Coronary artery (tissue), 2 donors: Measurements from ENCODE around the gene FLRT1.

ENCODE experiments used
- DNase-seq: peaks from one replicate; pipeline ENCODE4 v3.0.0-alpha.2; 2017; ENCODE audit warnings: low spot score
- H3K27ac ChIP-seq, 2 donors: fragments of 200-600 bp; sonication (generic); one replicate each; pipeline ENCODE4 v1.5.1; 2016 to 2019
- H3K4me3 ChIP-seq: fragments of 200-600 bp; sonication (generic); 2 replicates; pipeline ENCODE4 v1.5.1; 2016; ENCODE audit warnings: mild to moderate bottlenecking, moderate library complexity
- TF ChIP-seq, protein P1 (sequence below): fragments of 200-600 bp; sonication (generic); IDR thresholded peaks from one replicate; pipeline ENCODE4 v1.5.1; 2019; ENCODE audit warnings: antibody characterized with exemption

FLRT1 gene, protein sequence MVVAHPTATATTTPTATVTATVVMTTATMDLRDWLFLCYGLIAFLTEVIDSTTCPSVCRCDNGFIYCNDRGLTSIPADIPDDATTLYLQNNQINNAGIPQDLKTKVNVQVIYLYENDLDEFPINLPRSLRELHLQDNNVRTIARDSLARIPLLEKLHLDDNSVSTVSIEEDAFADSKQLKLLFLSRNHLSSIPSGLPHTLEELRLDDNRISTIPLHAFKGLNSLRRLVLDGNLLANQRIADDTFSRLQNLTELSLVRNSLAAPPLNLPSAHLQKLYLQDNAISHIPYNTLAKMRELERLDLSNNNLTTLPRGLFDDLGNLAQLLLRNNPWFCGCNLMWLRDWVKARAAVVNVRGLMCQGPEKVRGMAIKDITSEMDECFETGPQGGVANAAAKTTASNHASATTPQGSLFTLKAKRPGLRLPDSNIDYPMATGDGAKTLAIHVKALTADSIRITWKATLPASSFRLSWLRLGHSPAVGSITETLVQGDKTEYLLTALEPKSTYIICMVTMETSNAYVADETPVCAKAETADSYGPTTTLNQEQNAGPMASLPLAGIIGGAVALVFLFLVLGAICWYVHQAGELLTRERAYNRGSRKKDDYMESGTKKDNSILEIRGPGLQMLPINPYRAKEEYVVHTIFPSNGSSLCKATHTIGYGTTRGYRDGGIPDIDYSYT

GRCh38 chr11:64035576-64035975, at the start of gene FLRT1:
FLRT1 (plus strand) TSS chr11:64035931; CDS start chr11:64116268, 80,337 bp downstream.
- DNase-seq = no peak
- peak within 1 kb of the TSS in 1 of 2 donors; percentile 1 for H3K27ac ChIP-seq

DNA sequence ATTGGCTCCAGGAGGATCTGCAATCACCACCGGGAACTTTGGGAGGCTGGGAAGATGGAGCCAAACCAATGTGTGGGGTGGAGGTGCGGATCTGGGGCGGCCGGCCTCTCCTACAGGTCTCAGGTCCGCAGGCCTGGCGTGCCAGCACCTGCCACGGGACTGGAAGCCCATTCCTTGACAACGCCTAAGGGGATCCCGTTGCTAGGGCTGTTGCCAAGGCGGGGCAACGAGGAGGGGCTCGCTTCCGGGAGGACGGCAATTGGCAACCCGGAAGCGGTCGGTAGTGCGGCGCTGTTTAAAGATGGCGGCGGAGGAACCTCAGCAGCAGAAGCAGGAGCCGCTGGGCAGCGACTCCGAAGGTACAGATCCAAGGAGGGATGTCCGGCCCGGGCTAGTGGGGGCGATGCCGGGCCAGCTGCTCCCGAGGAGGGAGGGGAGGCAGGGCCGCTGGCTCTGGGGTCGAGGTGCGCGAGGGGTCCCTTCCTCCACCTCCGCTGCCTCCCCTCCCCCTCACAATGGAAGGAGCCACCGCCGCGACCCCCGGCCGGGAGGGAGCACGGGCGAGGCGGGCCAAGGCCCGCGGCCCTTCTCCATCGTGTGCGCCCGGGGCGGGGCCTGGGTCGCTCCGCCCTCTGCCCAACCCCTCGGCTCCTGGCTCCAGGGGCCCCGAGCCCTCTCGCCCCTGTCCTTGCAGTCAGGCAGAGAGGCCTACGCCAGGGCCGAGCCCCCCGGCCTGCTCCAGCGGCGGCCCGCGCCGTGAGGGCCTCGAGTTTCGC, 49.4 kb upstream of the FLRT1 start, which contains the start of gene OTUB1:
OTUB1 (plus strand) TSS at position 283 of the 776 bp plus-strand sequence; CDS start at position 302, 19 bp downstream.
- peak; percentile 94 for DNase-seq
- TF ChIP-seq, protein P1, sequence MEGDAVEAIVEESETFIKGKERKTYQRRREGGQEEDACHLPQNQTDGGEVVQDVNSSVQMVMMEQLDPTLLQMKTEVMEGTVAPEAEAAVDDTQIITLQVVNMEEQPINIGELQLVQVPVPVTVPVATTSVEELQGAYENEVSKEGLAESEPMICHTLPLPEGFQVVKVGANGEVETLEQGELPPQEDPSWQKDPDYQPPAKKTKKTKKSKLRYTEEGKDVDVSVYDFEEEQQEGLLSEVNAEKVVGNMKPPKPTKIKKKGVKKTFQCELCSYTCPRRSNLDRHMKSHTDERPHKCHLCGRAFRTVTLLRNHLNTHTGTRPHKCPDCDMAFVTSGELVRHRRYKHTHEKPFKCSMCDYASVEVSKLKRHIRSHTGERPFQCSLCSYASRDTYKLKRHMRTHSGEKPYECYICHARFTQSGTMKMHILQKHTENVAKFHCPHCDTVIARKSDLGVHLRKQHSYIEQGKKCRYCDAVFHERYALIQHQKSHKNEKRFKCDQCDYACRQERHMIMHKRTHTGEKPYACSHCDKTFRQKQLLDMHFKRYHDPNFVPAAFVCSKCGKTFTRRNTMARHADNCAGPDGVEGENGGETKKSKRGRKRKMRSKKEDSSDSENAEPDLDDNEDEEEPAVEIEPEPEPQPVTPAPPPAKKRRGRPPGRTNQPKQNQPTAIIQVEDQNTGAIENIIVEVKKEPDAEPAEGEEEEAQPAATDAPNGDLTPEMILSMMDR = no peak
- H3K27ac ChIP-seq = peak within 1 kb of the TSS; percentile 73 to 90
- H3K4me3 ChIP-seq = peak within 1 kb of the TSS; percentile 88

More at GRCh38 chr11:64035576-64035975, at the start of gene FLRT1:
- H3K4me3 ChIP-seq = peak within 1 kb of the TSS; percentile 66
- TF ChIP-seq, protein P1 = no peak

DNA sequence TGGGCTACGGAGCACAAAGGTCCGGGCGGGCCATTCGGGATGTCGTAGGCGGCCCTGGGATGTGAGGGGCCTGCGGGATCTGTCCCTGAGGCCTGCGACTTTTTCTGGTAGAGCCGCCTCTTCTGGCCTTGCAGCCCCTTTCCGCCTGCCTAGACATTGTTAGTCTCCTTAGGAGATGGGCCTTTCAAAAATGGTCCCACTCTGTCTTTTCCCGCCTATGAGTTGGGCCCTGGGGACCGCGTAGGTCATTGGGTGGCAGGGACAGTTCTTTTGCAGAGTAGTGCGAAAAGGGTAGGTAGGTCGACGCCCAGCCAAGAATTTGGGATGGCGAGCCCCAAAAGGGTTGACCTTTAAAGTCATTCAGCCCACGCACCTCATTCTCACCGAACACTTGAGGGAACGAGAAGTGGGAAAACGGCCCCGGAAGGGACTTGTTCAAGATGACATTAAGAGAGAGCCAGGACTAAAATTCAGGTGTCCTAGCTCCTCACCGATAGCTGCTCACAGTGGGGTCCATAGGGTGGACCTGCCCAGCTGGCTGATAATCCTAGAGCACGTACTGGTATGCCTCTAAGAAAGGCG, 48.7 kb upstream of the FLRT1 start:
- peak overlapping the region; percentile 73 to 90 for H3K27ac ChIP-seq
- TF ChIP-seq, protein P1 = no peak
- no peak for DNase-seq
- peak overlapping the region; percentile 88 for H3K4me3 ChIP-seq

DNA sequence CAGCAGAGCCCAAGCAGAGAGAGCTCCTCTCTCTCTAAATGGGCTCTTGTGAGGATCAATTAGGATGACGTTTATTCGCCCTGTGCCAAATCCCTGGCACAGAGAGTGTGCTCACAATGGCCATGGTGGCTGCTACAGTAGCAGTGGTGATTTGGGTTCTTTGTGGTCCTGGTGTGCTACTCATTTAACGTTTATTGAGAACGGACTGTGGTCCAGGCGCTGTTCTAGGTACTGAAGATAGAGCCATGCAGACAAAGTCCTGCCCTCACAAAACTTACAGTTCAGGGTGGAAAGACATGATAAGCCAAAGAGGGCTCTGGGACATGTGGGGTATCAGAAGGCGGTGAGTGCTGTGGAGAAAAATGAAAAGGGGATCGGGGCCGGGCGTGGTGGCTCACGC, 44.2 kb upstream of the FLRT1 start:
- no peak for DNase-seq
- Histone ChIP-seq H3K4me3 (no peak overlapping the region), H3K27ac (no peak overlapping the region)
- TF ChIP-seq, protein P1 = no peak

DNA sequence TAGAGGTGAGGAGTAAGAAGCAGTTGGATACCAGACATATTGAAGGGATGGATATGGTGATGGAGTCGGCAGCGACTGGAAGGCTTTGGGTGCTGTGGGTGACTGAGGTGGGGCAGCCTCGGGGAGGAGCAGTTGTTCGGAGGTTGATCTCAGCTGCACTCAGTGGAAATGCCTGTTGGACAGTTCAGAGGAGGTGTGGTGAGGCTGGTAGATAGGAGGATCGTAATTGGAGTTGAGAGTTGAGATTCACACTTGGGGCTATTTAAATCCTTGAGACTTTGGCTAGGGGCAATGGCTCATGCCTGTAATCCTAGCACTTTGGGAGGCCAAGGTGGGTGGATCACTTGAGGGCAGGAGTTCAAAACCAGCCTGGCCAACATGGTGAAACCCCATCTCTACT, 42.6 kb upstream of the FLRT1 start:
- no peak for DNase-seq
- Histone ChIP-seq H3K4me3 (no peak overlapping the region), H3K27ac (no peak overlapping the region)
- TF ChIP-seq, protein P1 = no peak

DNA sequence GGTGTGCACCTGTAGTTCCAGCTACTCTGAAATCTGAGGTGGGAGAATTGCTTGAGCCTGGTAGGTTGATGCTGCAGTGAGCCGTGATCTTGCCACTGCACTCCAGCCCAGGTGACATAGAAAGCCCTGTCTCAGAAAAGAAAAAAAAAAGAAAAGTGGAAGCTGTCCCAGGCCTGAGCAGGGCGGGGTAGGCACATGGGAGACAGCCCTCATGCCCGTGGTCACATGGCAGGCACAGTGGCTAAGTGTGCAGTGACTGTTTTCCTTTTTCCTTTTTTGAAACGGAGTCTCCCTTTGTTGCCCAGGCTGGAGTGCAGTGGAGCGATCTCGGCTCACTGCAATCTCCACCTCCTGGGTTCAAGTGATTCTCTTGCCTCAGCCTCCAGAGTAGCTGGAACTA, 41.7 kb upstream of the FLRT1 start:
- Histone ChIP-seq H3K27ac (no peak overlapping the region), H3K4me3 (no peak overlapping the region)
- DNase-seq = no peak
- TF ChIP-seq, protein P1 = no peak
